ENCODE data around the gene MUSTN1. TPM values are rescaled to one million over a fixed set of nuclear protein-coding genes. Genes with fewer than 3 reads are reported as not detected.
A peak's percentile ranks its signal among the peaks of the same experiment; 100 is the strongest.

Gene MUSTN1
- total RNA-seq, 5 donors from 2014 or later (not counting 1 experiment from before 2014, with no cell fraction given) = 1.6 to 10.2 (median 4.1) TPM

- H3K36me3 Mint-ChIP-seq = peaks cover 29% of the 10 kb centered on the region
- H3K4me1 ChIP-seq (ENCODE audit: control insufficient read depth in 1 of 2, extremely low read depth in 1 of 2, insufficient read depth in 2 of 2, low read length in 2 of 2) = no peaks in the 10 kb centered on the region
- no peaks in the 10 kb centered on the region for H3K9me3 Mint-ChIP-seq
- H3K4me3 Mint-ChIP-seq = no peak overlapping the region
- H3K27me3 ChIP-seq (replicated peaks in 1 of 2; ENCODE audit: control insufficient read depth in 2 of 2, extremely low read depth in 1 of 2, insufficient read depth in 2 of 2, low read length in 1 of 2) = no peaks in the 10 kb centered on the region
- ChIA-PET CTCF (interaction anchor here (0.9 to 1.4 kb wide), 2 partner anchors 11 to 44 kb away, joined by 3 to 5 read pairs; no protein-coding TSS in a partner anchor), POLR2A (no interaction called here)
- peaks cover 0 to 5% (median 0%) of the 10 kb centered on the region in 3 donors for H3K4me1 Mint-ChIP-seq
- no peaks in the 10 kb centered on the region for H3K27me3 Mint-ChIP-seq
- WGBS (ENCODE audit: insufficient coverage) = 79% methylated on average over 7 of the region's 7 CpGs
- DNase-seq (no peak), ATAC-seq (replicated peaks in 1 of 4) (no peak)
- H3K9me3 ChIP-seq = no peaks in the 10 kb centered on the region
- H3K27ac ChIP-seq (ENCODE audit: low read length) = no peak overlapping the region
- no peak overlapping the region for H3K27ac Mint-ChIP-seq
- H3K36me3 ChIP-seq (ENCODE audit: control insufficient read depth in 2 of 2, extremely low read depth in 1 of 2, insufficient read depth in 1 of 2, low read length in 1 of 2) = peaks cover 23 to 64% of the 10 kb centered on the region in 2 donors
- no peak overlapping the region for H3K4me3 ChIP-seq (ENCODE audit: control insufficient read depth in 1 of 2, extremely low read depth in 1 of 2, low read length in 1 of 2)
Observed at GRCh38 chr3:52848617-52849016, 13.8 kb upstream of the MUSTN1 start.

- H3K4me1 Mint-ChIP-seq = peaks cover 0 to 5% (median 0%) of the 10 kb centered on the region in 3 donors
- no peak overlapping the region for H3K27ac Mint-ChIP-seq
- Histone ChIP-seq H3K9me3 (no peaks in the 10 kb centered on the region), H3K27ac (ENCODE audit: low read length) (no peak overlapping the region), H3K4me1 (ENCODE audit: control insufficient read depth in 1 of 2, extremely low read depth in 1 of 2, insufficient read depth in 2 of 2, low read length in 2 of 2) (no peaks in the 10 kb centered on the region), H3K27me3 (replicated peaks in 1 of 2; ENCODE audit: control insufficient read depth in 2 of 2, extremely low read depth in 1 of 2, insufficient read depth in 2 of 2, low read length in 1 of 2) (no peaks in the 10 kb centered on the region), H3K4me3 (ENCODE audit: control insufficient read depth in 1 of 2, extremely low read depth in 1 of 2, low read length in 1 of 2) (no peak overlapping the region), H3K36me3 (ENCODE audit: control insufficient read depth in 2 of 2, extremely low read depth in 1 of 2, insufficient read depth in 1 of 2, low read length in 1 of 2) (peaks cover 32 to 64% of the 10 kb centered on the region in 2 donors)
- CTCF ChIA-PET = interaction anchor here in 1 of 2 donors (0.5 to 1.4 kb wide), 2 partner anchors 45 to 195 kb away, joined by 3 to 5 read pairs; no protein-coding TSS in a partner anchor
- no peaks in the 10 kb centered on the region for H3K9me3 Mint-ChIP-seq
- H3K36me3 Mint-ChIP-seq = peaks cover 30% of the 10 kb centered on the region
- POLR2A ChIA-PET = no interaction called here
- no peak overlapping the region for H3K4me3 Mint-ChIP-seq
- DNase-seq (no peak), ATAC-seq (replicated peaks in 1 of 4) (no peak)
- WGBS (ENCODE audit: insufficient coverage) = 96% methylated on average over 5 of the region's 7 CpGs
- H3K27me3 Mint-ChIP-seq = no peaks in the 10 kb centered on the region
Observed at GRCh38 chr3:52847726-52848125, 12.9 kb upstream of the MUSTN1 start.

- Mint-ChIP-seq H3K4me3 (no peak overlapping the region), H3K27ac (no peak overlapping the region), H3K9me3 (no peaks in the 10 kb centered on the region), H3K36me3 (peaks cover 31% of the 10 kb centered on the region), H3K4me1 (peaks cover 0 to 5% (median 0%) of the 10 kb centered on the region in 3 donors), H3K27me3 (no peaks in the 10 kb centered on the region)
- DNase-seq (no peak), ATAC-seq (replicated peaks in 1 of 4) (no peak)
- CTCF ChIA-PET = no interaction called here
- H3K36me3 ChIP-seq (ENCODE audit: control insufficient read depth in 2 of 2, extremely low read depth in 1 of 2, insufficient read depth in 1 of 2, low read length in 1 of 2) = peaks cover 36 to 64% of the 10 kb centered on the region in 2 donors
- no peaks in the 10 kb centered on the region for H3K4me1 ChIP-seq (ENCODE audit: control insufficient read depth in 1 of 2, extremely low read depth in 1 of 2, insufficient read depth in 2 of 2, low read length in 2 of 2)
- H3K4me3 ChIP-seq (ENCODE audit: control insufficient read depth in 1 of 2, extremely low read depth in 1 of 2, low read length in 1 of 2) = no peak overlapping the region
- WGBS (ENCODE audit: insufficient coverage) = 91% methylated on average over 2 of the region's 6 CpGs
- no peak overlapping the region for H3K27ac ChIP-seq (ENCODE audit: low read length)
- H3K27me3 ChIP-seq (replicated peaks in 1 of 2; ENCODE audit: control insufficient read depth in 2 of 2, extremely low read depth in 1 of 2, insufficient read depth in 2 of 2, low read length in 1 of 2) = no peaks in the 10 kb centered on the region
- H3K9me3 ChIP-seq = no peaks in the 10 kb centered on the region
- POLR2A ChIA-PET = no interaction called here
Observed at GRCh38 chr3:52847241-52847640, 12.4 kb upstream of the MUSTN1 start.

- Mint-ChIP-seq H3K4me3 (no peak overlapping the region), H3K4me1 (peaks cover 2 to 5% (median 5%) of the 10 kb centered on the region in 3 donors), H3K9me3 (no peaks in the 10 kb centered on the region), H3K27me3 (no peaks in the 10 kb centered on the region), H3K36me3 (peaks cover 30% of the 10 kb centered on the region), H3K27ac (no peak overlapping the region)
- CTCF ChIA-PET = no interaction called here
- Histone ChIP-seq H3K36me3 (ENCODE audit: control insufficient read depth in 2 of 2, extremely low read depth in 1 of 2, insufficient read depth in 1 of 2, low read length in 1 of 2) (peaks cover 35 to 65% of the 10 kb centered on the region in 2 donors), H3K27me3 (replicated peaks in 1 of 2; ENCODE audit: control insufficient read depth in 2 of 2, extremely low read depth in 1 of 2, insufficient read depth in 2 of 2, low read length in 1 of 2) (no peaks in the 10 kb centered on the region), H3K27ac (ENCODE audit: low read length) (no peak overlapping the region), H3K9me3 (no peaks in the 10 kb centered on the region), H3K4me1 (ENCODE audit: control insufficient read depth in 1 of 2, extremely low read depth in 1 of 2, insufficient read depth in 2 of 2, low read length in 2 of 2) (no peaks in the 10 kb centered on the region), H3K4me3 (ENCODE audit: control insufficient read depth in 1 of 2, extremely low read depth in 1 of 2, low read length in 1 of 2) (no peak overlapping the region)
- WGBS (ENCODE audit: insufficient coverage) = 40% methylated on average over 6 of the region's 15 CpGs
- DNase-seq = no peak
- ATAC-seq (replicated peaks in 1 of 4) = no peak
- POLR2A ChIA-PET = no interaction called here
Observed at GRCh38 chr3:52846432-52846965, 11.7 kb upstream of the MUSTN1 start.

GRCh38 chr3:52845691-52846431 lies 11.0 kb upstream of the MUSTN1 start:
- Histone ChIP-seq H3K36me3 (ENCODE audit: control insufficient read depth in 2 of 2, extremely low read depth in 1 of 2, insufficient read depth in 1 of 2, low read length in 1 of 2) (peaks cover 41 to 64% of the 10 kb centered on the region in 2 donors), H3K4me1 (ENCODE audit: control insufficient read depth in 1 of 2, extremely low read depth in 1 of 2, insufficient read depth in 2 of 2, low read length in 2 of 2) (no peaks in the 10 kb centered on the region), H3K4me3 (ENCODE audit: control insufficient read depth in 1 of 2, extremely low read depth in 1 of 2, low read length in 1 of 2) (no peak overlapping the region), H3K27me3 (replicated peaks in 1 of 2; ENCODE audit: control insufficient read depth in 2 of 2, extremely low read depth in 1 of 2, insufficient read depth in 2 of 2, low read length in 1 of 2) (no peaks in the 10 kb centered on the region), H3K27ac (ENCODE audit: low read length) (no peak overlapping the region), H3K9me3 (no peaks in the 10 kb centered on the region)
- DNase-seq = peak in 10 of 35 experiments; percentile 13 to 39 (median 18)
- CTCF ChIA-PET = interaction anchor here (0.6 to 0.8 kb wide), 2 partner anchors 50 to 89 kb away, joined by 3 read pairs; no protein-coding TSS in a partner anchor
- Mint-ChIP-seq H3K4me3 (no peak overlapping the region), H3K9me3 (no peaks in the 10 kb centered on the region), H3K36me3 (peaks cover 31% of the 10 kb centered on the region), H3K27ac (no peak overlapping the region), H3K27me3 (no peaks in the 10 kb centered on the region), H3K4me1 (peaks cover 2 to 6% (median 5%) of the 10 kb centered on the region in 3 donors)
- POLR2A ChIA-PET = no interaction called here
- 100% methylated on average over 1 of the region's 7 CpGs for WGBS (ENCODE audit: insufficient coverage)
- ATAC-seq (replicated peaks in 1 of 4) = peak in 3 of 4 experiments; percentile 32 to 46 (median 36)

GRCh38 chr3:52845157-52845556 lies 10.3 kb upstream of the MUSTN1 start:
- POLR2A ChIA-PET = interaction anchor here in 1 of 2 donors (0.6 kb wide), 1 partner anchor 1045 kb away, joined by 3 read pairs; no protein-coding TSS in a partner anchor
- Mint-ChIP-seq H3K27me3 (no peaks in the 10 kb centered on the region), H3K9me3 (no peaks in the 10 kb centered on the region), H3K4me1 (peaks cover 3 to 7% (median 6%) of the 10 kb centered on the region in 3 donors), H3K27ac (peak overlapping the region in 1 of 2 donors; percentile 68), H3K36me3 (peaks cover 33% of the 10 kb centered on the region), H3K4me3 (no peak overlapping the region)
- 0% methylated on average over 1 of the region's 6 CpGs for WGBS (ENCODE audit: insufficient coverage)
- no peak for ATAC-seq (replicated peaks in 1 of 4)
- H3K9me3 ChIP-seq = no peaks in the 10 kb centered on the region
- H3K4me3 ChIP-seq (ENCODE audit: control insufficient read depth in 1 of 2, extremely low read depth in 1 of 2, low read length in 1 of 2) = no peak overlapping the region
- H3K4me1 ChIP-seq (ENCODE audit: control insufficient read depth in 1 of 2, extremely low read depth in 1 of 2, insufficient read depth in 2 of 2, low read length in 2 of 2) = peaks cover 0 to 3% of the 10 kb centered on the region in 2 experiments
- CTCF ChIA-PET = interaction anchor here (0.5 to 1.3 kb wide), 5 partner anchors 8 to 283 kb away, joined by 3 to 6 read pairs (median 3); no protein-coding TSS in a partner anchor
- H3K27ac ChIP-seq (ENCODE audit: low read length) = no peak overlapping the region
- H3K27me3 ChIP-seq (replicated peaks in 1 of 2; ENCODE audit: control insufficient read depth in 2 of 2, extremely low read depth in 1 of 2, insufficient read depth in 2 of 2, low read length in 1 of 2) = no peaks in the 10 kb centered on the region
- peaks cover 42 to 68% of the 10 kb centered on the region in 2 donors for H3K36me3 ChIP-seq (ENCODE audit: control insufficient read depth in 2 of 2, extremely low read depth in 1 of 2, insufficient read depth in 1 of 2, low read length in 1 of 2)
- no peak for DNase-seq
